Endothelial cell of umbilical vein (primary cell): Measurements from ENCODE around the gene CTPS1.

ENCODE experiments used
- POLR2A ChIP-seq: IDR thresholded peaks from 2 replicates; pipeline ENCODE4 v1.6.1; 2012; ENCODE audit warnings: low read depth, mild to moderate bottlenecking, control low read depth, low read length
- TF ChIP-seq, protein P1 (sequence below), 2 donors: IDR thresholded peaks; 1 replicate in 1 of 2; 2 replicates in 1 of 2; pipeline ENCODE4 v1.5.1; 2011; ENCODE audit warnings: low read length in 2 of 2, mild to moderate bottlenecking in 2 of 2, moderate library complexity in 2 of 2, control low read depth in 1 of 2, inconsistent platforms in 1 of 2, low read depth in 1 of 2; ENCODE audit not compliant: insufficient read depth in 1 of 2; ENCODE audit errors: extremely low read depth in 1 of 2

DNA sequence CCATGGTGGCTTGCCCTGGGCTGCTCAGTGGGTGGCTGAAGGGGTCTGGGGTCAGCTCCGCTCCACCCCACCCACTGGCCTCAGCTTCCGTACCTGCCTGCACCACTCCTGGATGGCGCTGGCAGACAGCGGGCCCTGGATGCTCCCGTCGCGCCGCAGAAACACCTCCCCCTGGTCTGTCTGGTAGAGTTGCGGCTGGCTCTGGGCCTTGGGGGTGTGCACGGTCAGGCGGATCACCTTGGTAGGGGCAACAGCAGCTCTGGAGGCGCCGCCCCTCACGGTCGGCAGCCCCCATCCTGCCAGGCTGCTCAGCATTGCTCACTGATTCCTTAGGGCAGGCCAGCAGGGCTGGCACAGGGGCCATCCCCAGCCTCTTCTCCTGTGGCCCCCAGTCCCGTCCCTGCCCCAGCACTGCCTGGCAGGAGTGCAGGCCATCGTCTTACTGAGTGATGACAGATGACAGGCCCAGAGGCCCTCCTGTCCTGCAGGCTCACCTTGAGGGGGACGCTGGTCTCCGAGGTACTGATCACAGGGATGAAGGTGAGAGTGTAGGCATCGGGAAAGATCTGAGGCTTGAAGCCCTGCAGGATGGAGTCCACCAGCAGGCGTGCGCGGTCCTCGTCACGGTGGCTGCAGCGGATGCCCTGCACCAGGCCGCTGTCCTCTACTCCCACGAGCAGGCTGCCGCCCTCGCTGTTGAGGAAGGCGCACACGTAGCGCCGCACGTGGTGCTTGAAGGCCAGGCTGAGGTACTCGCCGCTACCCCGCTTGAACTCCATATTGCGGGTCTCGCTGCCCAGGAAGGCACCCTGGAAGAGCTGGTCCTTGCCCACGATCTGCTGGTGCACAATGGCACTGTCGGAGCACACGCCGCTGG, 37.9 kb downstream of the CTPS1 start:
- TF ChIP-seq, protein P1, sequence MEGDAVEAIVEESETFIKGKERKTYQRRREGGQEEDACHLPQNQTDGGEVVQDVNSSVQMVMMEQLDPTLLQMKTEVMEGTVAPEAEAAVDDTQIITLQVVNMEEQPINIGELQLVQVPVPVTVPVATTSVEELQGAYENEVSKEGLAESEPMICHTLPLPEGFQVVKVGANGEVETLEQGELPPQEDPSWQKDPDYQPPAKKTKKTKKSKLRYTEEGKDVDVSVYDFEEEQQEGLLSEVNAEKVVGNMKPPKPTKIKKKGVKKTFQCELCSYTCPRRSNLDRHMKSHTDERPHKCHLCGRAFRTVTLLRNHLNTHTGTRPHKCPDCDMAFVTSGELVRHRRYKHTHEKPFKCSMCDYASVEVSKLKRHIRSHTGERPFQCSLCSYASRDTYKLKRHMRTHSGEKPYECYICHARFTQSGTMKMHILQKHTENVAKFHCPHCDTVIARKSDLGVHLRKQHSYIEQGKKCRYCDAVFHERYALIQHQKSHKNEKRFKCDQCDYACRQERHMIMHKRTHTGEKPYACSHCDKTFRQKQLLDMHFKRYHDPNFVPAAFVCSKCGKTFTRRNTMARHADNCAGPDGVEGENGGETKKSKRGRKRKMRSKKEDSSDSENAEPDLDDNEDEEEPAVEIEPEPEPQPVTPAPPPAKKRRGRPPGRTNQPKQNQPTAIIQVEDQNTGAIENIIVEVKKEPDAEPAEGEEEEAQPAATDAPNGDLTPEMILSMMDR (IDR thresholded peaks at IDR 0.05; ENCODE audit: extremely low read depth in 1 of 2, insufficient read depth in 1 of 2, low read depth in 1 of 2, low read length in 2 of 2), result no peak
- no peak for TF ChIP-seq POLR2A
